Measurements from ENCODE around the gene ICA1. TPM values are rescaled to one million over a fixed set of nuclear protein-coding genes. Genes with fewer than 3 reads are reported as not detected.

ICA1 gene
- total and polyA plus RNA-seq, 2 of the 13 experiments (the other 11 are each of a cell fraction or from before 2014, with no cell fraction given) = 0.29 TPM; not detected in 1

DNA sequence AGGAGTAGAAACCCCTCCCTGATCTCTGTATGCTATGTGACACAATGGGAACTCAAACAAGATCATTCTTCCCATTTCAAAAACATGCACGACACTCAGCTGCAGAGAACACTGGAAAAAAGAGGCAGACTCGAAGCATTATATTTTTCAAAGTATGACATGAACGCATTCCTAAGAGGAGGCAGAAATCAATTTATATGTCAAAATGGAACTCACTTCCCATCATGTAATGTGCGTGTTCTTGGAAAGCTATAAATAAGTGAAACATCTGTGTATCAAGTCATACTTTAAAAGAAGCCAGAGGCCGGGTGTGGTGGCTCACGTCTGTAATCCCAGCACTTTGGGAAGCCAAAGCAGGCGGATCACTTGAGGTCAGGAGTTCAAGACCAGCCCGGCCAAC is 142.7 kb downstream of the ICA1 start (continued):
- TF ChIP-seq WIZ (CRISPR knock-in tag; IDR thresholded peaks at IDR 0.05) = no peak

DNA sequence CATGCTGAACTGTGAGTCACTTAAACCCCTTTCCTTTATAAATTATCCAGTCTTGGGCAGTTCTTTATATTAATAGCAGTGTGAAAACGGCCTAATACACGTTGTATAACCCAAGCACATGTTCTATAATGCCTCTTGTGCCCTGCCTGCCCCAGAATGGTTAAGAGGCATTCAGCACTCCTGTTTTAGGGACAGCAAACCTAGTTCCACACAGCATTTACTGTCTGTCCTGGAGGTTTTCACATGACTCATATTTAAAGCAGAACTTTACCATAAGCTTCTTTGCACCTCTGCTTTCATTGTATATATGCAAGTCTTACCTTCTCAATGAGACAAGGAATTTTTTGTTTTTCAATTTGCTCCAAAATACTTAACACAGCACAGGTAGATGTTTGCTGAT is 144.8 kb downstream of the ICA1 start:
- Histone ChIP-seq H2AFZ (ENCODE audit: low read length) (no peak overlapping the region), H4K20me1 (ENCODE audit: insufficient read depth, low read length) (no peaks in the 10 kb centered on the region), H3K36me3 (replicated peaks in 1 of 2; ENCODE audit: control insufficient read depth in 1 of 2, insufficient read depth in 2 of 2, low read length in 2 of 2) (no peaks in the 10 kb centered on the region), H3K9ac (ENCODE audit: insufficient read depth, low read depth, low read length) (no peak overlapping the region), H3K9me3 (ENCODE audit: low read length) (no peaks in the 10 kb centered on the region), H3K27me3 (ENCODE audit: control insufficient read depth in 1 of 2, insufficient read depth in 2 of 2, low read length in 2 of 2) (peaks cover 0 to 2% of the 10 kb centered on the region in 2 experiments; a peak in 2 of 5 replicates), H3K4me1 (ENCODE audit: insufficient read depth, low read length) (no peaks in the 10 kb centered on the region), H3K79me2 (ENCODE audit: insufficient read depth, low read length) (no peaks in the 10 kb centered on the region), H3K27ac (ENCODE audit: extremely low read length, insufficient read depth, low read length) (no peak overlapping the region), H3K4me2 (ENCODE audit: low read depth, low read length) (no peak overlapping the region), H3K4me3 (replicated peaks in 1 of 3; ENCODE audit: insufficient read depth in 1 of 3, low read depth in 2 of 3, low read length in 3 of 3) (no peak overlapping the region)
- ATAC-seq (no peak), FAIRE-seq (no peak), DNase-seq (ENCODE audit: low spot score) (no peak)
- ChIA-PET CTCF (ENCODE audit: low intra/inter-chr PET ratio, low total read pairs) (no interaction called here), POLR2A (no interaction called here)
- no TSS peak for BruUV-seq (replicated peaks)
- in situ Hi-C loops (cut with HindIII; ENCODE audit: extremely low pct_ligation_motif_present, low pct_unique_long_range_greater_than_20kb) (no loop called here), intact Hi-C loops (cut with micrococcal nuclease; ENCODE audit: unreplicated experiment) (no loop called here)
- TF ChIP-seq, protein P1, sequence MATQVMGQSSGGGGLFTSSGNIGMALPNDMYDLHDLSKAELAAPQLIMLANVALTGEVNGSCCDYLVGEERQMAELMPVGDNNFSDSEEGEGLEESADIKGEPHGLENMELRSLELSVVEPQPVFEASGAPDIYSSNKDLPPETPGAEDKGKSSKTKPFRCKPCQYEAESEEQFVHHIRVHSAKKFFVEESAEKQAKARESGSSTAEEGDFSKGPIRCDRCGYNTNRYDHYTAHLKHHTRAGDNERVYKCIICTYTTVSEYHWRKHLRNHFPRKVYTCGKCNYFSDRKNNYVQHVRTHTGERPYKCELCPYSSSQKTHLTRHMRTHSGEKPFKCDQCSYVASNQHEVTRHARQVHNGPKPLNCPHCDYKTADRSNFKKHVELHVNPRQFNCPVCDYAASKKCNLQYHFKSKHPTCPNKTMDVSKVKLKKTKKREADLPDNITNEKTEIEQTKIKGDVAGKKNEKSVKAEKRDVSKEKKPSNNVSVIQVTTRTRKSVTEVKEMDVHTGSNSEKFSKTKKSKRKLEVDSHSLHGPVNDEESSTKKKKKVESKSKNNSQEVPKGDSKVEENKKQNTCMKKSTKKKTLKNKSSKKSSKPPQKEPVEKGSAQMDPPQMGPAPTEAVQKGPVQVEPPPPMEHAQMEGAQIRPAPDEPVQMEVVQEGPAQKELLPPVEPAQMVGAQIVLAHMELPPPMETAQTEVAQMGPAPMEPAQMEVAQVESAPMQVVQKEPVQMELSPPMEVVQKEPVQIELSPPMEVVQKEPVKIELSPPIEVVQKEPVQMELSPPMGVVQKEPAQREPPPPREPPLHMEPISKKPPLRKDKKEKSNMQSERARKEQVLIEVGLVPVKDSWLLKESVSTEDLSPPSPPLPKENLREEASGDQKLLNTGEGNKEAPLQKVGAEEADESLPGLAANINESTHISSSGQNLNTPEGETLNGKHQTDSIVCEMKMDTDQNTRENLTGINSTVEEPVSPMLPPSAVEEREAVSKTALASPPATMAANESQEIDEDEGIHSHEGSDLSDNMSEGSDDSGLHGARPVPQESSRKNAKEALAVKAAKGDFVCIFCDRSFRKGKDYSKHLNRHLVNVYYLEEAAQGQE (IDR thresholded peaks at IDR 0.05; ENCODE audit: borderline replicate concordance in 1 of 2, low read depth in 1 of 2, low read length in 2 of 2) = peak in 1 of 2 experiments; percentile 61; a peak in 1 of 4 replicates
- TF ChIP-seq, protein P2, sequence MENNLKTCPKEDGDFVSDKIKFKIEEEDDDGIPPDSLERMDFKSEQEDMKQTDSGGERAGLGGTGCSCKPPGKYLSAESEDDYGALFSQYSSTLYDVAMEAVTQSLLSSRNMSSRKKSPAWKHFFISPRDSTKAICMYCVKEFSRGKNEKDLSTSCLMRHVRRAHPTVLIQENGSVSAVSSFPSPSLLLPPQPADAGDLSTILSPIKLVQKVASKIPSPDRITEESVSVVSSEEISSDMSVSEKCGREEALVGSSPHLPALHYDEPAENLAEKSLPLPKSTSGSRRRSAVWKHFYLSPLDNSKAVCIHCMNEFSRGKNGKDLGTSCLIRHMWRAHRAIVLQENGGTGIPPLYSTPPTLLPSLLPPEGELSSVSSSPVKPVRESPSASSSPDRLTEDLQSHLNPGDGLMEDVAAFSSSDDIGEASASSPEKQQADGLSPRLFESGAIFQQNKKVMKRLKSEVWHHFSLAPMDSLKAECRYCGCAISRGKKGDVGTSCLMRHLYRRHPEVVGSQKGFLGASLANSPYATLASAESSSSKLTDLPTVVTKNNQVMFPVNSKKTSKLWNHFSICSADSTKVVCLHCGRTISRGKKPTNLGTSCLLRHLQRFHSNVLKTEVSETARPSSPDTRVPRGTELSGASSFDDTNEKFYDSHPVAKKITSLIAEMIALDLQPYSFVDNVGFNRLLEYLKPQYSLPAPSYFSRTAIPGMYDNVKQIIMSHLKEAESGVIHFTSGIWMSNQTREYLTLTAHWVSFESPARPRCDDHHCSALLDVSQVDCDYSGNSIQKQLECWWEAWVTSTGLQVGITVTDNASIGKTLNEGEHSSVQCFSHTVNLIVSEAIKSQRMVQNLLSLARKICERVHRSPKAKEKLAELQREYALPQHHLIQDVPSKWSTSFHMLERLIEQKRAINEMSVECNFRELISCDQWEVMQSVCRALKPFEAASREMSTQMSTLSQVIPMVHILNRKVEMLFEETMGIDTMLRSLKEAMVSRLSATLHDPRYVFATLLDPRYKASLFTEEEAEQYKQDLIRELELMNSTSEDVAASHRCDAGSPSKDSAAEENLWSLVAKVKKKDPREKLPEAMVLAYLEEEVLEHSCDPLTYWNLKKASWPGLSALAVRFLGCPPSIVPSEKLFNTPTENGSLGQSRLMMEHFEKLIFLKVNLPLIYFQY (CRISPR knock-in tag; IDR thresholded peaks at IDR 0.05; ENCODE audit: borderline replicate concordance) = no peak
- 5% methylated on average over 2 of the region's 2 CpGs for WGBS (ENCODE audit: low lambda C conversion rate)
